PC-9 (cell line): Measurements from ENCODE around the gene INTS4. TPM values are rescaled to one million over a fixed set of nuclear protein-coding genes. Genes with fewer than 3 reads are reported as not detected.

Experiments
- BruUV-seq: library from RNA; stranded (reverse); fragments of 400-500 nt; replicated peaks from 2 replicates; lab custom pipeline; 2021; lab: Mats Ljungman, UMichigan
- CTCF ChIA-PET: fragments of 300-600 bp; sonication (Branson Sonifier 250); formaldehyde crosslinking; loops from one replicate; lab custom pipeline; 2022; ENCODE audit warnings: antibody characterized with exemption; lab: Charles Lee
- POLR2A ChIA-PET: fragments of 300-600 bp; sonication (Branson Sonifier 250); formaldehyde crosslinking; loops from one replicate; lab custom pipeline; 2022; ENCODE audit warnings: antibody characterized with exemption; ENCODE audit not compliant: unreplicated experiment; lab: Charles Lee
- DNase-seq, 2 experiments: peaks; one replicate each; pipeline versions ENCODE4 v3.0.0 to v3.0.0-alpha.2; 2015 to 2022; ENCODE audit warnings: mixed read lengths in 1 of 2
- H2AFZ ChIP-seq: fragments of 200-600 bp; sonication (generic); 2 replicates; pipeline ENCODE4 v1.8.1; 2017; ENCODE audit warnings: antibody characterized with exemption
- H3F3A ChIP-seq: fragments of 200-600 bp; sonication (generic); 2 replicates; pipeline ENCODE4 v1.8.1; 2017; ENCODE audit warnings: antibody characterized with exemption, mild to moderate bottlenecking, low read depth; ENCODE audit not compliant: insufficient read depth
- H3K27ac ChIP-seq: fragments of 200-600 bp; sonication (generic); 2 replicates; pipeline ENCODE4 v1.6.1; 2016; ENCODE audit warnings: mixed run types
- H3K27me3 ChIP-seq: fragments of 200-600 bp; sonication (generic); 2 replicates; pipeline ENCODE4 v1.6.1; 2016; ENCODE audit warnings: low read depth, mixed run types; ENCODE audit not compliant: insufficient read depth
- H3K36me3 ChIP-seq: fragments of 200-600 bp; sonication (generic); 2 replicates; pipeline ENCODE4 v1.6.1; 2016; ENCODE audit warnings: low read depth, mixed run types
- H3K4me1 ChIP-seq: fragments of 200-600 bp; sonication (generic); replicated peaks from 2 replicates; pipeline ENCODE4 v1.6.1; 2016; ENCODE audit warnings: mixed run types; ENCODE audit not compliant: insufficient read depth
- H3K4me2 ChIP-seq: fragments of 200-600 bp; sonication (generic); 2 replicates; pipeline ENCODE4 v1.6.1; 2017; ENCODE audit warnings: mixed run types
- H3K4me3 ChIP-seq: fragments of 200-600 bp; sonication (generic); 2 replicates; pipeline ENCODE4 v1.6.1; 2016; ENCODE audit warnings: mixed run types
- H3K79me2 ChIP-seq: fragments of 200-600 bp; sonication (generic); 2 replicates; pipeline ENCODE4 v1.6.1; 2017; ENCODE audit warnings: low read depth, mixed run types
- H3K9me2 ChIP-seq: fragments of 200-600 bp; sonication (generic); 2 replicates; pipeline ENCODE4 v1.8.1; 2017; ENCODE audit warnings: mild to moderate bottlenecking; ENCODE audit not compliant: insufficient read depth
- H3K9me3 ChIP-seq: fragments of 200-600 bp; sonication (generic); 2 replicates; pipeline ENCODE4 v1.8.1; 2016; ENCODE audit warnings: low read depth; ENCODE audit not compliant: insufficient read depth
- H4K20me1 ChIP-seq: fragments of 200-600 bp; sonication (generic); 2 replicates; pipeline ENCODE4 v1.8.1; 2017; ENCODE audit not compliant: insufficient read depth
- CTCF ChIP-seq: fragments of 200-600 bp; sonication (generic); conservative IDR thresholded peaks from 2 replicates; pipeline ENCODE4 v1.6.1; 2017; ENCODE audit warnings: mixed run types, antibody characterized with exemption, mild to moderate bottlenecking, moderate library complexity
- EZH2 ChIP-seq: fragments of 200-600 bp; sonication (generic); IDR thresholded peaks from 2 replicates; pipeline ENCODE4 v1.8.0; 2017; ENCODE audit warnings: antibody characterized with exemption, low read depth
- intact Hi-C: fragments of 100-400 bp; cut with micrococcal nuclease; formaldehyde crosslinking; loops from one replicate; pipeline ENCODE4 v1.10.0; 2022; ENCODE audit not compliant: unreplicated experiment
- total RNA-seq: library from RNA; stranded (reverse); gene quantifications from 2 replicates; pipeline ENCODE4 v1.2.3, GENCODE V29; 2021

Gene INTS4
- total RNA-seq, 1 experiment from 2014 or later, result 53.8 TPM

- no peak for DNase-seq
- Histone ChIP-seq H3K4me1 (no peaks in the 10 kb centered on the region), H3K36me3 (no peaks in the 10 kb centered on the region), H3K27me3 (no peaks in the 10 kb centered on the region), H3K9me2 (no peaks in the 10 kb centered on the region), H3K4me3 (no peak overlapping the region), H3F3A (no peaks in the 10 kb centered on the region), H2AFZ (no peak overlapping the region), H3K9me3 (no peaks in the 10 kb centered on the region), H3K27ac (no peak overlapping the region), H4K20me1 (no peaks in the 10 kb centered on the region), H3K79me2 (no peaks in the 10 kb centered on the region), H3K4me2 (no peak overlapping the region)
- ChIA-PET CTCF (no interaction called here), POLR2A (interaction anchor here (0.6 kb wide), 1 partner anchor 127 kb away, joined by 4 read pairs; no protein-coding TSS in a partner anchor)
- BruUV-seq, result no TSS peak
- TF ChIP-seq EZH2 (no peak), CTCF (no peak)
- intact Hi-C loops, result no loop called here
Observed at GRCh38 chr11:77833302-77833701, 161.2 kb downstream of the INTS4 start.

- no peak for DNase-seq
- H3K79me2 ChIP-seq, result no peaks in the 10 kb centered on the region
- H3F3A ChIP-seq, result no peaks in the 10 kb centered on the region
- no peaks in the 10 kb centered on the region for H3K36me3 ChIP-seq
- no peak overlapping the region for H2AFZ ChIP-seq
- no peak overlapping the region for H3K4me3 ChIP-seq
- TF ChIP-seq CTCF, result no peak
- TF ChIP-seq EZH2, result no peak
- no peaks in the 10 kb centered on the region for H3K9me3 ChIP-seq
- intact Hi-C loops, result no loop called here
- H3K9me2 ChIP-seq, result no peaks in the 10 kb centered on the region
- no peak overlapping the region for H3K4me2 ChIP-seq
- ChIA-PET CTCF (no interaction called here), POLR2A (no interaction called here)
- H3K27ac ChIP-seq, result no peak overlapping the region
- BruUV-seq, result no TSS peak
- H4K20me1 ChIP-seq, result no peaks in the 10 kb centered on the region
- no peaks in the 10 kb centered on the region for H3K27me3 ChIP-seq
- peaks cover 3% of the 10 kb centered on the region; the same call in 1 of the 2 replicates for H3K4me1 ChIP-seq
Observed at GRCh38 chr11:77828926-77829325, 165.5 kb downstream of the INTS4 start.

Other genes with a start within 250 kb of the INTS4 start
- gene RSF1, start 173.9 kb downstream of the INTS4 start, total RNA-seq, result 110 and 124 TPM in 2 replicates
- gene AAMDC, start 173.5 kb downstream of the INTS4 start, total RNA-seq, result 39.8 and 59.3 TPM in 2 replicates
- gene KCTD14, start 28.6 kb upstream of the INTS4 start, total RNA-seq, result 12.0 and 21.3 TPM in 2 replicates
- gene THRSP, start 69.2 kb upstream of the INTS4 start, total RNA-seq, result 0.72 TPM in 1 of 2 replicates, not detected in the other
- 380 and 394 TPM in 2 replicates for gene NDUFC2, start 85.2 kb upstream of the INTS4 start, total RNA-seq
- gene ALG8, start 145.0 kb upstream of the INTS4 start, total RNA-seq, result 63.4 and 67.5 TPM in 2 replicates
- gene KCTD21, start 194.0 kb upstream of the INTS4 start, total RNA-seq, result 16.1 and 16.5 TPM in 2 replicates
- 12.8 and 13.5 TPM in 2 replicates for gene USP35, start 194.3 kb upstream of the INTS4 start, total RNA-seq